GM23338 (cell line): ENCODE data around the gene RAMP3. TPM values are rescaled to one million over a fixed set of nuclear protein-coding genes. Genes with fewer than 3 reads are reported as not detected.

Experiments used
- ATAC-seq: fragments of 200-7000 bp; cut with Tn5 transposase; 3 replicates; pipeline ENCODE4 v1.9.1; 2020
- DNase-seq: peaks from one replicate; pipeline ENCODE4 v3.0.0-alpha.2; 2015; ENCODE audit warnings: low spot score
- H2AFZ ChIP-seq: fragments of 200-600 bp; sonication (generic); 2 replicates; pipeline ENCODE4 v1.8.0; 2016; ENCODE audit warnings: antibody characterized with exemption, mild to moderate bottlenecking, moderate library complexity
- H3F3A ChIP-seq: fragments of 200-600 bp; sonication (generic); replicated peaks from 2 replicates; pipeline ENCODE4 v1.8.0; 2017; ENCODE audit warnings: antibody characterized with exemption, mixed run types, low read depth
- H3K27ac ChIP-seq: fragments of 200-600 bp; sonication (generic); 2 replicates; pipeline ENCODE4 v1.6.1; 2016; ENCODE audit warnings: low read depth
- H3K27me3 ChIP-seq: fragments of 200-600 bp; sonication (generic); 2 replicates; pipeline ENCODE4 v1.8.0; 2016; ENCODE audit warnings: mild to moderate bottlenecking, mixed run types, moderate library complexity; ENCODE audit not compliant: insufficient read depth
- H3K36me3 ChIP-seq: fragments of 200-600 bp; sonication (generic); 2 replicates; pipeline ENCODE4 v1.8.0; 2016; ENCODE audit warnings: mild to moderate bottlenecking; ENCODE audit not compliant: insufficient read depth
- H3K4me1 ChIP-seq: fragments of 200-600 bp; sonication (generic); 2 replicates; pipeline ENCODE4 v1.8.0; 2016; ENCODE audit warnings: mild to moderate bottlenecking, moderate library complexity; ENCODE audit not compliant: insufficient read depth
- H3K4me2 ChIP-seq: fragments of 200-600 bp; sonication (generic); 2 replicates; pipeline ENCODE4 v1.7.1; 2017; ENCODE audit warnings: mixed run types
- H3K4me3 ChIP-seq: fragments of 200-600 bp; sonication (generic); 2 replicates; pipeline ENCODE4 v1.6.1; 2016; ENCODE audit warnings: mixed run types
- H3K79me2 ChIP-seq: fragments of 200-600 bp; sonication (generic); replicated peaks from 2 replicates; pipeline ENCODE4 v1.8.0; 2017; ENCODE audit warnings: mild to moderate bottlenecking; ENCODE audit not compliant: insufficient read depth
- H3K9me2 ChIP-seq: fragments of 200-600 bp; sonication (generic); 2 replicates; pipeline ENCODE4 v1.8.0; 2017; ENCODE audit not compliant: insufficient read depth
- H4K20me1 ChIP-seq: fragments of 200-600 bp; sonication (generic); replicated peaks from 2 replicates; pipeline ENCODE4 v1.8.0; 2017; ENCODE audit warnings: mild to moderate bottlenecking; ENCODE audit not compliant: insufficient read depth
- H3K27ac Mint-ChIP-seq: 2 replicates; pipeline ENCODE4 v1.8.0; 2020; ENCODE audit warnings: inconsistent platforms, mild to moderate bottlenecking, moderate library complexity, mixed read lengths
- H3K27me3 Mint-ChIP-seq: 3 replicates; pipeline ENCODE4 v1.8.0; 2022; ENCODE audit warnings: low read depth, mild to moderate bottlenecking, moderate library complexity, mixed read lengths, inconsistent platforms; ENCODE audit not compliant: insufficient read depth, poor library complexity
- H3K36me3 Mint-ChIP-seq: 3 replicates; pipeline ENCODE4 v1.8.0; 2021; ENCODE audit warnings: low read depth, mild to moderate bottlenecking, inconsistent platforms, moderate library complexity, mixed read lengths
- H3K4me1 Mint-ChIP-seq: 3 replicates; pipeline ENCODE4 v1.8.0; 2020; ENCODE audit warnings: mild to moderate bottlenecking, inconsistent platforms, mixed read lengths
- H3K4me3 Mint-ChIP-seq: 3 replicates; pipeline ENCODE4 v1.8.0; 2021; ENCODE audit warnings: moderate library complexity, mild to moderate bottlenecking, inconsistent platforms, mixed read lengths
- H3K9me3 Mint-ChIP-seq: 3 replicates; pipeline ENCODE4 v1.8.0; 2020; ENCODE audit warnings: moderate library complexity, mild to moderate bottlenecking, inconsistent platforms, mixed read lengths
- CREB1 ChIP-seq: fragments of 250-450 bp; sonication (Bioruptor Pico); IDR thresholded peaks from 2 replicates; pipeline ENCODE4 v1.5.0; 2020; ENCODE audit warnings: low read depth, mild to moderate bottlenecking, moderate library complexity
- CTCF ChIP-seq, 2 experiments: fragments of 200-600 bp in 1 of 2; sonication (generic) in 1 of 2; conservative IDR thresholded peaks; 2 replicates each; pipeline versions ENCODE4 v1.5.1 to v1.6.1; 2016 to 2017; ENCODE audit warnings: antibody characterized with exemption in 2 of 2, low read depth in 2 of 2, mild to moderate bottlenecking in 2 of 2, moderate library complexity in 1 of 2
- ETS1 ChIP-seq: IDR thresholded peaks from 2 replicates; pipeline ENCODE4 v1.6.1; 2016; ENCODE audit warnings: antibody characterized with exemption
- EZH2 ChIP-seq: fragments of 200-600 bp; sonication (generic); IDR thresholded peaks from one replicate; pipeline ENCODE4 v1.8.0; 2017; ENCODE audit warnings: antibody characterized with exemption, mild to moderate bottlenecking, low read depth; ENCODE audit not compliant: unreplicated experiment
- EZH2phosphoT487 ChIP-seq: fragments of 200-600 bp; sonication (generic); IDR thresholded peaks from one replicate; pipeline ENCODE4 v1.8.1; 2018; ENCODE audit warnings: antibody characterized with exemption; ENCODE audit not compliant: unreplicated experiment
- JUNB ChIP-seq: IDR thresholded peaks from one replicate; pipeline ENCODE4 v1.6.1; 2016; ENCODE audit warnings: antibody characterized with exemption; ENCODE audit not compliant: unreplicated experiment
- NANOG ChIP-seq: IDR thresholded peaks from 2 replicates; pipeline ENCODE4 v1.6.1; 2016; ENCODE audit warnings: antibody characterized with exemption, borderline replicate concordance
- POLR2AphosphoS5 ChIP-seq: IDR thresholded peaks from 2 replicates; pipeline ENCODE4 v1.6.1; 2016; ENCODE audit warnings: antibody characterized with exemption, low read depth
- REST ChIP-seq: IDR thresholded peaks from one replicate; pipeline ENCODE4 v1.6.1; 2018; ENCODE audit warnings: antibody characterized with exemption; ENCODE audit not compliant: unreplicated experiment
- STAT1 ChIP-seq: IDR thresholded peaks from one replicate; pipeline ENCODE4 v1.6.1; 2016; ENCODE audit warnings: antibody characterized with exemption; ENCODE audit not compliant: unreplicated experiment
- ZNF114 ChIP-seq: fragments of 250-450 bp; sonication (Bioruptor Pico); IDR thresholded peaks from 2 replicates; pipeline ENCODE4 v1.5.0; 2020; ENCODE audit warnings: mild to moderate bottlenecking, moderate library complexity
- ZNF331 ChIP-seq: fragments of 250-450 bp; sonication (Bioruptor Pico); IDR thresholded peaks from 2 replicates; pipeline ENCODE4 v1.5.0; 2020; ENCODE audit warnings: low read depth, mild to moderate bottlenecking, moderate library complexity
- ZNF462 ChIP-seq: fragments of 250-450 bp; sonication (Bioruptor Pico); IDR thresholded peaks from 2 replicates; pipeline ENCODE4 v1.5.0; 2020; ENCODE audit warnings: mild to moderate bottlenecking, moderate library complexity
- polyA plus RNA-seq: library from polyadenylated mRNA; unstranded; fragments of >200 nt; fragmentation: Nextera tagmentation; extraction: Ambion mirVana; gene quantifications from 2 replicates; pipeline ENCODE4 v1.2.1, GENCODE V29; 2016
- total RNA-seq: library from RNA; depleted of rRNA; stranded (reverse); fragments of >200 nt; shearing (Covaris generic); gene quantifications from 2 replicates; pipeline ENCODE4 v1.2.3, GENCODE V29; 2014

Gene RAMP3
- total and polyA plus RNA-seq, 2 experiments from 2014 or later, result 1.1 to 4.6 TPM

- Histone ChIP-seq H3K27ac (no peak overlapping the region), H3K36me3 (no peaks in the 10 kb centered on the region), H4K20me1 (no peaks in the 10 kb centered on the region), H3K9me2 (no peaks in the 10 kb centered on the region), H3K4me3 (no peak overlapping the region), H3K79me2 (no peaks in the 10 kb centered on the region), H3K4me1 (no peaks in the 10 kb centered on the region), H2AFZ (no peak overlapping the region), H3K27me3 (no peaks in the 10 kb centered on the region), H3F3A (no peaks in the 10 kb centered on the region), H3K4me2 (no peak overlapping the region)
- no peak overlapping the region for H3K27ac Mint-ChIP-seq
- no peaks in the 10 kb centered on the region for H3K4me1 Mint-ChIP-seq
- H3K36me3 Mint-ChIP-seq, result no peaks in the 10 kb centered on the region
- H3K9me3 Mint-ChIP-seq, result no peaks in the 10 kb centered on the region
- ATAC-seq (no peak), DNase-seq (no peak)
- H3K27me3 Mint-ChIP-seq, result peaks cover 7% of the 10 kb centered on the region
- TF ChIP-seq CREB1 (CRISPR knock-in tag) (no peak), NANOG (no peak), ZNF114 (CRISPR knock-in tag) (no peak), REST (no peak), EZH2phosphoT487 (no peak), EZH2 (no peak), ZNF462 (CRISPR knock-in tag) (no peak), JUNB (no peak), CTCF (conservative IDR thresholded peaks at IDR 0.05; ENCODE audit: low read depth in 2 of 2) (no peak), POLR2AphosphoS5 (no peak), ETS1 (no peak), STAT1 (no peak), ZNF331 (no peak)
- H3K4me3 Mint-ChIP-seq, result no peak overlapping the region
These were observed 53.5 kb downstream of the RAMP3 start for GRCh38 chr7:45211066-45211465.
